ENCODE results near the gene PSAPL1.

Gene PSAPL1

GRCh38 chr4:7381890-7382633 lies 52.7 kb downstream of the PSAPL1 start:
- no peak for DNase-seq (ENCODE audit: low read depth)

GRCh38 chr4:7381221-7381889 lies 53.4 kb downstream of the PSAPL1 start:
- DNase-seq (ENCODE audit: low read depth) = no peak

Measured in stimulated activated CD8-positive, alpha-beta memory T cell treated with anti-CD3 and anti-CD28 coated beads, Interleukin-4, amount 100 ng/mL, for 24 hours (primary cell).